Astrocyte (in vitro differentiated cells and primary cell): Measurements from ENCODE around the gene CFAP74. TPM values are rescaled to one million over a fixed set of nuclear protein-coding genes. Genes with fewer than 3 reads are reported as not detected.

Experiments used
- DNase-seq: peaks from one replicate; pipeline ENCODE4 v3.0.0-alpha.2; 2010; ENCODE audit warnings: low read depth
- FAIRE-seq: peaks from 2 replicates; lab custom pipeline; 2011; peaks lifted over from hg19 to GRCh38; lab: Jason Lieb, UNC
- H2AFZ ChIP-seq: 2 replicates; pipeline ENCODE4 v1.6.0; 2012; ENCODE audit warnings: low read depth, low read length, inconsistent platforms
- H3K27ac ChIP-seq: 2 replicates; pipeline ENCODE4 v1.5.1; 2011; ENCODE audit warnings: low read depth, low read length, inconsistent platforms
- H3K27me3 ChIP-seq: 2 replicates; pipeline ENCODE4 v1.6.0; 2011; ENCODE audit warnings: low read length, inconsistent platforms; ENCODE audit not compliant: insufficient read depth
- H3K36me3 ChIP-seq: 2 replicates; pipeline ENCODE4 v1.5.1; 2011; ENCODE audit warnings: low read length, inconsistent platforms; ENCODE audit not compliant: insufficient read depth
- H3K4me1 ChIP-seq: 2 replicates; pipeline ENCODE4 v1.5.1; 2011; ENCODE audit warnings: low read length, inconsistent platforms; ENCODE audit not compliant: insufficient read depth
- H3K4me2 ChIP-seq: 2 replicates; pipeline ENCODE4 v1.6.0; 2012; ENCODE audit warnings: low read length, inconsistent platforms
- H3K4me3 ChIP-seq: 2 replicates; pipeline ENCODE4 v1.5.1; 2011; ENCODE audit warnings: low read depth, mild to moderate bottlenecking, low read length, inconsistent platforms; ENCODE audit not compliant: insufficient read depth
- H3K79me2 ChIP-seq: 2 replicates; pipeline ENCODE4 v1.6.0; 2012; ENCODE audit warnings: mild to moderate bottlenecking, low read length, inconsistent platforms; ENCODE audit not compliant: insufficient read depth
- H3K9ac ChIP-seq: 2 replicates; pipeline ENCODE4 v1.6.0; 2012; ENCODE audit warnings: mild to moderate bottlenecking, low read length, inconsistent platforms
- H3K9me3 ChIP-seq: 2 replicates; pipeline ENCODE4 v1.5.1; 2012; ENCODE audit warnings: low read depth, mild to moderate bottlenecking, low read length, inconsistent platforms; ENCODE audit not compliant: insufficient read depth
- H4K20me1 ChIP-seq: 2 replicates; pipeline ENCODE4 v1.6.0; 2012; ENCODE audit warnings: low read length, inconsistent platforms; ENCODE audit not compliant: insufficient read depth
- H3K27ac Mint-ChIP-seq: one replicate; pipeline ENCODE4 v1.8.0; 2021; ENCODE audit warnings: mild to moderate bottlenecking, mixed read lengths; ENCODE audit not compliant: unreplicated experiment
- H3K27me3 Mint-ChIP-seq: one replicate; pipeline ENCODE4 v1.8.0; 2021; ENCODE audit warnings: low read depth, mixed read lengths; ENCODE audit not compliant: unreplicated experiment
- H3K36me3 Mint-ChIP-seq: one replicate; pipeline ENCODE4 v1.8.0; 2021; ENCODE audit warnings: low read depth, mixed read lengths; ENCODE audit not compliant: unreplicated experiment
- H3K4me1 Mint-ChIP-seq: one replicate; pipeline ENCODE4 v1.8.0; 2021; ENCODE audit warnings: low read depth, mixed read lengths; ENCODE audit not compliant: unreplicated experiment
- H3K4me3 Mint-ChIP-seq: one replicate; pipeline ENCODE4 v1.8.0; 2021; ENCODE audit warnings: mild to moderate bottlenecking, moderate library complexity, mixed read lengths; ENCODE audit not compliant: unreplicated experiment
- H3K9me3 Mint-ChIP-seq: one replicate; pipeline ENCODE4 v1.8.0; 2021; ENCODE audit warnings: mild to moderate bottlenecking, mixed read lengths; ENCODE audit not compliant: unreplicated experiment
- CTCF ChIP-seq: IDR thresholded peaks from 2 replicates; pipeline ENCODE4 v1.5.1; 2011; ENCODE audit warnings: low read depth, mild to moderate bottlenecking, inconsistent platforms, low read length, moderate library complexity; ENCODE audit not compliant: insufficient read depth
- EZH2 ChIP-seq: IDR thresholded peaks from 2 replicates; pipeline ENCODE4 v1.6.1; 2012; ENCODE audit warnings: mild to moderate bottlenecking, low read length, inconsistent platforms; ENCODE audit not compliant: insufficient read depth
- total RNA-seq: library from RNA; stranded (reverse); gene quantifications from 2 replicates; pipeline ENCODE4 v1.2.1, GENCODE V29; 2021

Gene CFAP74
- total RNA-seq, 1 donor from 2014 or later = not detected

- no peak overlapping the region for H3K9ac ChIP-seq
- Mint-ChIP-seq H3K27me3 (peaks cover 15% of the 10 kb centered on the region), H3K36me3 (no peaks in the 10 kb centered on the region), H3K4me3 (no peak overlapping the region), H3K4me1 (peaks cover 13% of the 10 kb centered on the region), H3K9me3 (no peaks in the 10 kb centered on the region), H3K27ac (no peak overlapping the region)
- TF ChIP-seq CTCF (no peak), EZH2 (no peak)
- no peaks in the 10 kb centered on the region for H3K36me3 ChIP-seq
- H3K4me2 ChIP-seq = no peak overlapping the region
- FAIRE-seq (no peak), DNase-seq (no peak)
- H4K20me1 ChIP-seq = no peaks in the 10 kb centered on the region
- H3K9me3 ChIP-seq = no peaks in the 10 kb centered on the region
- peaks cover 2% of the 10 kb centered on the region for H3K27me3 ChIP-seq
- no peak overlapping the region for H3K27ac ChIP-seq
- no peaks in the 10 kb centered on the region for H3K79me2 ChIP-seq
- H3K4me1 ChIP-seq = no peaks in the 10 kb centered on the region
- no peak overlapping the region for H2AFZ ChIP-seq
- no peak overlapping the region for H3K4me3 ChIP-seq
Observed at GRCh38 chr1:1988061-1988945, 15.3 kb downstream of the CFAP74 start.

- Histone ChIP-seq H3K9ac (no peak overlapping the region), H4K20me1 (no peaks in the 10 kb centered on the region), H2AFZ (no peak overlapping the region), H3K36me3 (no peaks in the 10 kb centered on the region), H3K27me3 (peaks cover 2% of the 10 kb centered on the region), H3K9me3 (no peaks in the 10 kb centered on the region), H3K4me1 (no peaks in the 10 kb centered on the region), H3K4me2 (no peak overlapping the region), H3K27ac (no peak overlapping the region), H3K4me3 (no peak overlapping the region), H3K79me2 (no peaks in the 10 kb centered on the region)
- DNase-seq (no peak), FAIRE-seq (no peak)
- Mint-ChIP-seq H3K27ac (no peak overlapping the region), H3K27me3 (peaks cover 15% of the 10 kb centered on the region), H3K36me3 (no peaks in the 10 kb centered on the region), H3K4me1 (peaks cover 13% of the 10 kb centered on the region), H3K9me3 (no peaks in the 10 kb centered on the region), H3K4me3 (no peak overlapping the region)
- no peak for TF ChIP-seq EZH2
- TF ChIP-seq CTCF = no peak
Observed at GRCh38 chr1:1987142-1987510, 16.5 kb downstream of the CFAP74 start.
